ENCODE data around the gene CDC37. TPM values are rescaled to one million over a fixed set of nuclear protein-coding genes. Genes with fewer than 3 reads are reported as not detected.
A peak's percentile ranks its signal among the peaks of the same experiment; 100 is the strongest.
"Not testable (repeated sequence)": the region's sequence is repeated elsewhere in the genome, so short reads cannot be mapped to it uniquely, and the experiment has no call there.

CDC37 gene
- total RNA-seq, 1 donor from 2014 or later, result 187 TPM

DNA sequence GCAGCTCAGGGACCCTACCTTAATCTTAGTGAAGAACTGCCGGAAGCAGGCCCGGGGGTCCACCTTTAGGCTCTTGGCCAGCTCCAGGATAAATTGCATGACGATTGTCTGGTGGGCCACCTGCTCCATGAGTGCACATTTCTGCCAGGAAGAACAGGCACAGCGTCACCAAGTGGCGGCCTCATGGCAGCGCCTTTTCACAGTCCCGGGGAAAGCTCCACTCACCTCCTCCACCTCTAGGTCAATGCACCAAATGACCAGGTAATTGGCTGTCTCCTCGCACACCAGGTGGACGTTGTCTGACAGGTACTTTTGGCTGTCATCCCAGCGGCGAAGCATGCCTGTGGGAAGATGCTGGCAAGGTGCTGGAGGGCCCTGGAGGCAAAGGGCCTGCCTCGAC is 8.3 kb downstream of the CDC37 start:
- no peak for DNase-seq (ENCODE audit: low read depth)

DNA sequence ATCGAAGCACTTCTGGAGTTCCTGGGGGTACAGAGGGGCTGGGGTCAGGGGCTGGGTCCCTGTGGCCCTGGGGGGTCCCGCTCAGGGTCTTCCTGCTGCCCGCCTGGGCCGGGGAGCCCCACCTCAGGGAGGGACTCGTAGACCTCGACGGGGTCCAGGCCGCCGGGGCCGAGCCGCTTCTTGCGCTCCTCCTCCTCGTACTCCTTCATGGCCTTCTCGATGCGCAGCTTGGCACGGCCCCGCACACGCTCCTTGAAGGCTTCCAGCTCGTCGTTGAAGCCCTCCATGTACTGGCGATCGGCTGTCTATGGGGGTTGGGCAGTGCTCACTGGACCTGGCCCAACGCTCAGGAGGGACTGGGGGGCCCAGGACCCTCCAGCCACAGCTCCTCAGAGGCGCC is 10.2 kb downstream of the CDC37 start:
- DNase-seq (ENCODE audit: low read depth), result no peak

GRCh38 chr19:10392120-10392519 is 11.2 kb downstream of the CDC37 start:
- no peak for DNase-seq (ENCODE audit: low read depth)

- peak; percentile 67 for DNase-seq (ENCODE audit: low read depth)
Measured at GRCh38 chr19:10390652-10391286, 12.6 kb downstream of the CDC37 start.

DNA sequence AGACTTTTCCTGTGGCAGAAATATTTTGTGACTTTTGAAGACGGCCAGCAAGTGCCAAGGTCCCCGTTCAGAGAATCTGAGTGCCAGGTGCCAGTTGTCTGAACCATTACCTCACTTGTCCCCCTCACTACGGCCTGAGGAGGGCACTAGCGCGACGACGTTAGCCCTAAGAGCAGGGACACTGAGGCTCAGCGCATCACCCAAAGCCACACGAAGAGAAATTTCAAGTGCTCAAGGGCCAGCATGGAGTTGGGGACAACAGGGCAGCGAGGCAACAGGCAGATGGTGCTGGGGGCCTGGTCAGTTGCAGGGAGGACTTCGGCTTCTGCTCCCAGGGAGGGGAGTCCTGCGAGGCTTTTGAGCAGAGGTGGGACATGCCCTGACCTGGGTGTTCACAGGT is 13.5 kb downstream of the CDC37 start:
- DNase-seq (ENCODE audit: low read depth), result no peak

DNA sequence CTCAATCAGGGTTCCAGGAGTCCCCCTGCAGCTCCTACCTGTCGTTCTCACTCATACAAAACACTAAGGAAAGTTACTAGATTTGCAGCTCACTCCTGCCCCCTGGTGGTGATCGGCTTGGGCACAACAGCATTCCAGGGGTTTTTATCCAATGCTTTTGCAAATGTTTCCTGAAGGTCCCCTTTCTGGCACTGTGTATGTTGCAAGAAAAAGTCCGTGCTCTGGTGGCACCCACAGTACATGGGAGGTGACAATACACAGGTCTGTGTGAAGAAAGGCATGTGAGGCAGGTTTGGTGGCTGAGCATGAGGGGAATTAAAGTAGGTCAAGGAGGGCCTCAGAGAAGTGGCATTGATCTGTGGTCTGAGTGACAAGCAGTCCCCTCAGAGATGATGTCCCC is 14.4 kb downstream of the CDC37 start:
- DNase-seq (ENCODE audit: low read depth), result peak; percentile 71

DNA sequence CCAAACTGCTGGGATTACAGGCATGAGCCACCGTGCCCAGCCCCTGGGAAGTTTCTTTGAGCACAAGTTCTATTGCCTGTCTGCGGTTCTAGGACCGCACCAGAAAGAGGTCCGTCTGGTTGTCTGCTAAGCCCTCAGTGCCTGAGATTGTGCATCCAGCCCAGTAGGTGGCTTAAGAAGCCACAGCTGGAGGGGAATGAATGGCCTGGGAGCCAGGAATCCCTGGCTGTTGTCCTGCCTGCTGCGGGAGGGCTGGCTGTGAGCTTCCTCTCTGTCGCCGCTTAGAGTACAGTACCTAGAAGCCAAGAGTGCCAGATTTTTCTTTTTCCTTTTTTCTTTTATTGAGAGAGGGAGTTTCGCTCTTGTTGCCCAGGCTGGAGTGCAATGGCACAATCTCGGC is 18.8 kb downstream of the CDC37 start:
- DNase-seq (ENCODE audit: low read depth), result no peak

- DNase-seq (ENCODE audit: low read depth), result not testable (repeated sequence)
Measured at GRCh38 chr19:10383223-10383499, 20.2 kb downstream of the CDC37 start.

- DNase-seq (ENCODE audit: low read depth), result peak; percentile 97
Measured at GRCh38 chr19:10380313-10381102, 22.8 kb downstream of the CDC37 start, which contains the start of gene TYK2. TSS of gene TYK2 (minus strand) at chr19:10380572. CDS start at chr19:10378406, 2,166 bp downstream.

DNA sequence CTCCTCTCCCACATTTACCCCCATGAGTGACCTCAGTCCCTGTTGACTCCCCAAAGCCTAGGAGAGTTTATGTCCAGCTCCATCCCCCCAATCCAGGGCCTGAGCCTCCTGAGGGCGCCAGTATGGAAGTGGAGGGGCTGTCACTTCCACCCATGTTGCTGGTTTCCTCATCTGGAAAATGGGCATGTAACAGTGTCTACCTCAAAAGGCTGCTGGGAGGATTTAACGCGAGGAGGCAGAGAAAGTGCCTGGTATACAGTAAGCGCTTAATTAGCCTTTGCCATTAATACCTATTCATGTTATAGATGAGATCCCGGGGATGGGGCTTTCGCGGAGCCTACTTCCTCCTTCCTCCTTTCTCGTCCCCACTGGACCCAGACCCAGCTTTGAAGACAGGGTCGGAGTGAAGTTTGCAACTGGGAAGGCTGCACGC is 23.4 kb downstream of the CDC37 start:
- DNase-seq (ENCODE audit: low read depth), result no peak

DNA sequence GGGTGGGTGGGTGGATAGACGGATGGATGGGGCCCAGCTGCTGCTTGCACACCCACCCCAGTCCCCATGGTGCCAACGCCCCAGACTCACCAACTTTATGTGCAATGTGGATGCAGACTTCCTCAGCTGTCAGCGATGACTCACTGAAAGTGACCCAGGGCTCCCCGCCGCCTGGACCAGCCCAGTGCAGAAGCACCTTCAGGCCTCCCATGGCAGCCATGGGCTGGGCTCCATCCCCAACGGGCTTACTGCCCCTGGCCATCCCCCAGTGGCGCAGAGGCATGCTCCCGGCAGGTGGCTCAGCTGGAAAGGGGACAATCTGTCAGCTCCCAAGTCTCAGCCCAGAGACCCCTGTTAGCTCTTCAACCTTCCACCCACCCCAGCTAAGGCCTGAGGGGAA is 25.2 kb downstream of the CDC37 start:
- DNase-seq (ENCODE audit: low read depth), result no peak

GRCh38 chr19:10377140-10377640 is 26.2 kb downstream of the CDC37 start:
- DNase-seq (ENCODE audit: low read depth), result not testable (repeated sequence)

GRCh38 chr19:10374931-10375330 is 28.4 kb downstream of the CDC37 start:
- DNase-seq (ENCODE audit: low read depth), result no peak

DNA sequence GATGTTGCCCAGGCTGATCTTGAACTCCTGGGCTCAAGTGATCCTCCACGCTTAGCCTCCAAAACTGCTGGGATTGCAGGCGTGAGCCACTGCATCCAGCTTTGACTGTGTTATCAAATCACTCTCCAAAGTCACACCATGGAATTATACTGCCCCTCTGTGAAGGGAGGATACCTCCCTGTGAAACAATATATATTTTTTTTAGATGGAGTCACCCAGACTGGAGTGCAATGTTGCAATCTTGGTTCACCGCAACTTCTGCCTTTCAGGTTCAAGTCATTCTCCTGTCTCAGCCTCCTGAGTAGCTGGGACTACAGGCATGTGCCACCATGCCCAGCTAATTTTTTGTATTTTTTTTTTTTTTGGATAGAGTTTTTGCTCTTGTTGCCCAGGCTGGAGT is 30.7 kb downstream of the CDC37 start:
- DNase-seq (ENCODE audit: low read depth), result no peak

- no peak for DNase-seq (ENCODE audit: low read depth)
Measured at GRCh38 chr19:10368101-10368803, 35.1 kb downstream of the CDC37 start.

DNA sequence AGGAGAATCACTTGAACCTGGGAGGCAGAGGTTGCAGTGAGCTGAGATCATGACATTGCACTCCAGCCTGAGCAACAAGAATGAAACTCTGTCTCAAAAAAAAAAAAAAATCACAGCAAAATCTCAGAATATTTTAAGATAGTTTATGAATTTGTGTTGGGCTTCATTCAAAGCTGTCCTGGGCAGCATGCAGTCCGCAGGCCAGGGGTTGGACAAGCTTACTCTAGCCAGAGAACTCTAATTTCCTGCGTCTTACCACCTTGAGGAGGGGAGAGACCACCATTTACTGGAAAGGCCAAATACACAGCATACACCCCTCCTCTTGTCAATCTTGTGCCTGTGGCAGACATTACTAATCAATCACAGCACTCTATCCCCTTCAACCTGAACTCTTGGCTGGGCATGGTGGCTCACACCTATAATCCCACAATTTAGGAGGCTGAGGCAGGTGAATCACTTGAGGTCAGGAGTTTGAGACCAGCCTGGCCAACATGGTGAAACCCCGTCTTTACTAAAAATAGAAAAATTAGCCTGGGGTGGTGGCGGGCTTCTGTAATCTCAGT is 36.3 kb downstream of the CDC37 start:
- DNase-seq (ENCODE audit: low read depth), result not testable (repeated sequence)

DNA sequence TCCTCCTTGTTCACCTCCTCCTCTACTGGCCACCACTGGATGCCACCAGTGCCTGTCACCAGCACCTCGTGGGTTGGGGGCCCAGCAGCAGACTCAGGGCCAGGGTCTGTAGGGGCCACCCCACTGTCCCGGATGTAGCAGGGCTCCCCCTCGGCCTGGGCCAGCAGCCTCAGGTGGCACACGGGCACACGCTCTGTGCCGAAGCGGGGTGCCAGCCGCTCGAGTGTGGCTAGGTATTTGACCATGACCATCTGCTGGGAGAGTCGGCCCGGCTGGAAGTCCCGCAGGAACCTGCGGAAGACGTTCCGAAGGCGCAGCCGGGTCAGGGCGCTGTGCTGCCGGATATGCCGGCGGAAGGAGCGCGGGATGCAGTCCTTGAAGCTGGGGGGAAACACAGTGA is 37.8 kb downstream of the CDC37 start:
- DNase-seq (ENCODE audit: low read depth), result no peak

GRCh38 chr19:10364644-10365043 is 38.7 kb downstream of the CDC37 start:
- DNase-seq (ENCODE audit: low read depth), result no peak

- peak; percentile 64 for DNase-seq (ENCODE audit: low read depth)
Measured at GRCh38 chr19:10363789-10364281, 39.5 kb downstream of the CDC37 start.

DNA sequence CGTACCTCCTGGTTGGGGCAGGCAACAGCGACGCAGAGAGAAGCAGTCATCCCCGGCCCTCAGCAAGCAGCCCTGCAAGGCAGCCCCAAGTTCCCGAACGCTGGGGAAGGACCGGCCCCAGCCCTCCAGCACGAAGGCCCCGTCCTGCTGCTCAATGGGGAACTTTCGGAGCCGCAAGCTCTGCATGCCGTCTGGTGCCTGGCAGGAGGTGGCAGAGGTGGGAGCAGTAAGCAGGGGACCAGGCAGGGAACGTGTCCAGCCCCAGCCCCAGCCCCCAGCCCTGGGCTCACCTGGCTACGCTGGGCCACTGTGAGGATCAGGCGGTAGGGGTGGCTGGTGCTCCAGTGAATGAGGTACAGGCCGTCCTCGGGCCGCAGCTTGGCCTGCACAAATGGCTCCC is 41.1 kb downstream of the CDC37 start:
- no peak for DNase-seq (ENCODE audit: low read depth)

GRCh38 chr19:10361569-10362011 is 41.8 kb downstream of the CDC37 start:
- DNase-seq (ENCODE audit: low read depth), result no peak

GRCh38 chr19:10356431-10356830 is 46.9 kb downstream of the CDC37 start:
- DNase-seq (ENCODE audit: low read depth), result no peak

Measured in renal cortical epithelial cell (primary cell).